Measurements from ENCODE around the gene PKD1L1.
A peak's percentile ranks its signal among the peaks of the same experiment; 100 is the strongest.

Gene PKD1L1

DNA sequence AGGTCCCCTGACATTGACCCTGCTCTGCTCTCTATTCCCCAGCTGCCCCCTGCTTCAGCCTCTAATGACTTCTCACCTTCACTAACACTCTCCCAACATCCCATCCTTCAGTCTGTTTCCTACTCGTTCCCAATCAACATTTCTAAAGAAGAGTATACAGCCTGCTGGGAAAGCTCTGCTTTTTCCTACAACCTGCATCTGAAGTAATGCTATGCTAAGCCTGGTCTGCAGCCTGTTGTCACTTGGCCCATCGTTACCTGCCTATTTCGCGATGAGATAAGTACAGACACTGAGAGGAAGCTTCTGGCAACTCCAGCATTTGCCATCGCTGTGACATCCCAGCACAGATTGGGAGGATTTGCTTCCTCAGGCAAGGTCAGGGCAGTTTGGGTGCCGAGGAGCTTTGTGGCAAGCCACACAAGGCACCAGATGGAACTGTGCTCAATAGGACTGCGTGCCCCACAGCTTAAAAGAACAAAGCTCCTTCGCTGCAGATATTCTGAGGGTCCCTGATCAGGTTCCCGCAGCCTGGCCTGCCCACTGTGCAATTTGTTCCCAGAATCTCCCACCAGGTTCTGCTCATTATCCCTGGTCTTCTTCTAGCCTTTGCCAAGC lies 51.4 kb downstream of the PKD1L1 start:
- peak; percentile 34 for DNase-seq

- DNase-seq: no peak
Measured at GRCh38 chr7:47895026-47895425, 53.2 kb downstream of the PKD1L1 start.

DNA sequence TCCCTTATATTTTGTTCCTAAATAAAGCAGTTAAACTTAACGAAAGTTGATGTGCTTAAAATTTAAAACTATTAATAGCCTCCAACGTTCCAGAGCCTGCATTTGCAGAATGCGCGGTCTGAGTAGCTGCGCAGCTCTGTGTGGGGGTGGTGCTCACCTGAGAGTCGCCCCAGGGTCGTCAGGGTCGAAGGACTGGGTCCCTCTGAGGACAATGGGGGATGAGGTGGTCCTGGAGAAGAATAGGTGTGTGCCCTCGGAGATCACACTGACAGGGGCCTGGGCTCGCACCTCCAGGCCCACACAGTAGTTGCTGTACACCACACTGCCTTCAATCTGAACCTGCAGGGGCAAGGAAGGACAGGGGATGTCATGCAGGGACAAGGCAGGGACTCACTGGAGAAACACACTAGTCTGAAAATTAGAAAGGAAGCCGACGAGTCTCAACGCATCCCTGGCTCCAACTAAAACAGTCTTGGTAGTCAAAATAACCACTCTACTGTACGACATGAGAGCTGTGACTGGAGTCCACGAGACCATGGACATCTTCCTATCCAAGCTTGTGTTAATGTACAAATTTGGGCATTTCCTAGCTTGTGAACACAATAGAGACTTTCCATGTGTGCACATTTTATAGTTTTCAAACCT lies 54.4 kb downstream of the PKD1L1 start:
- no peak for DNase-seq

- DNase-seq: no peak
Measured at GRCh38 chr7:47893238-47893637, 55.0 kb downstream of the PKD1L1 start.

GRCh38 chr7:47890606-47891005 lies 57.7 kb downstream of the PKD1L1 start:
- DNase-seq: no peak

GRCh38 chr7:47890125-47890524 lies 58.1 kb downstream of the PKD1L1 start:
- no peak for DNase-seq

DNA sequence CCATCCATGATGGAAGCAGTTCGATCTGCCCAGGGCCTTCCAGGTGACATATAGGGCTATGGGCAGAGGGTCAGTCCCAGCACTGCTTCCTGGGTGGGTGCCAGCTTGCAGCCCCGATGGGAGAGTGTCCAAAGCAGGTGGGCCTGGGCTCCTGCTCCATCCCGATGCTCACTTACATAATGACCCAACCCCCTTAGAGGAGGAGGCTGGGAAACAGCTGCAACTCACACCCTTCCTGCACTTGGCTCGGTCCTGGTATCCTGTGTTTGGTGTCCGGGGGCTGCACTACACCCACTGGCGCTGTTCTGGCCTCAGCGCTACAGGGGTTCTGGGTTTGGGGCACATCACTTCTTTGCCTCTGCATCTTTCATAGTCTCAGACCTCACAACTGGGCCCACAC lies 58.5 kb downstream of the PKD1L1 start:
- DNase-seq: no peak

- no peak for DNase-seq
Measured at GRCh38 chr7:47888371-47889265, 59.6 kb downstream of the PKD1L1 start.

GRCh38 chr7:47887016-47887640 lies 61.1 kb downstream of the PKD1L1 start:
- no peak for DNase-seq

DNA sequence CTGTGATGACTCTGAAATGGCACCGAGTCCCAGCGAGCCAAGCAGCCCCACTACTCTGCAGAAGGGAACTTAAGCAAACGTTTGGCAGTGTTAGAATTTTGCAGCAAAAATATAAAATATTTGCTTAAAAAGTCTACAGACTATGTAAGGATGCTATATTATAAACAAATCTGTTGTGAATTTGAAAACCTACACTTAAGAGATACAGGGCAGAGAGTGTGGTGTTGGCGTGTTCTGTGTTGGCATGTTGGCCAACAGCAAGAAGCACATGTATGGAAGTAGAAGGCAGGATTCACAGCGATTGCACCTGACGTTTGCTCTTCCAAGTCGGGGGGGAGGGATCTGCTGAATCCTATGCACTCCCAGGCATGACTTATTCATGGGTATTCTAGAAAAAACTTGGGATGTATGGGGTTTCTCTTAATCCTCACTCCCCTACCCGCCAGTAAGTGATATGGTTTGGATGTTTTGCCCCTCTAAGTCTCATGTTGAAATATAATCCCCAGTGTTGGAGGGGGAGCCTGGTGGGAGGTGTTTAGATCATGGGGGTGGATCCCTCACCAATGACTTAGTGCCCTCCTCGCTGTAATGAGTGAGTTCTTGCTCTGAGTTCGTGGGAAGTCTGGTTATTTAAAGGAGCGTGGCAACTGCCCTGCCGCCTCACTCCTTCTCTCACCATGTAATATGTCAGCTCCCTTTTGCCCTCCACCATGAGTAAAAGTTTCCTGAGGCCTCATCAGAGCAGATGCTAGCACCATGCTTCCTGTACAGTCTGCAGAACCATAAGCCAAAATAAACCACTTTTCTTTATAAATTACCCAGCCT lies 62.1 kb downstream of the PKD1L1 start:
- no peak for DNase-seq

GRCh38 chr7:47885309-47885986 lies 62.8 kb downstream of the PKD1L1 start:
- DNase-seq: no peak

GRCh38 chr7:47884675-47885074 lies 63.6 kb downstream of the PKD1L1 start:
- no peak for DNase-seq

DNA sequence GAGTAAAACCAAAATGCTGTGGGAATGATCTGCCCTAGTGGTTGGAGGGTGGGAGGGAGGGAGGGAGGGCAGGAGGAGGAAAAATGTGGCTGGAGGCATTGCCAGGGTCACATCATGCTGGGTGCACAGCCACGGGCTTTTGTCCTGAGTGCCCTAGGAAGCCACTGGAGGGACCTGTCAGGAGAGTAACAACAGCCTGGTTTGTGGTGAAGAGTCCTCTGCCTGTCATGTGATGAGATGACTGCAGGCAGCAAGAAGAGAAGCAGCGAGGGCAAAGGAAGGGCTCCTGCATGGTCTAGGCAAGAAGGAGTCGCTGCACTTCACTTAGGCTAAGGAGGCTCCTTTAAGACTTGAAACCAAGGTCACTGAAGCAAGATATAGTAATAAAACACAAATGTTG lies 65.6 kb downstream of the PKD1L1 start:
- no peak for DNase-seq

- DNase-seq: no peak
Measured at GRCh38 chr7:47881256-47881655, 67.0 kb downstream of the PKD1L1 start.

GRCh38 chr7:47878662-47879061 lies 69.6 kb downstream of the PKD1L1 start:
- DNase-seq: no peak

DNA sequence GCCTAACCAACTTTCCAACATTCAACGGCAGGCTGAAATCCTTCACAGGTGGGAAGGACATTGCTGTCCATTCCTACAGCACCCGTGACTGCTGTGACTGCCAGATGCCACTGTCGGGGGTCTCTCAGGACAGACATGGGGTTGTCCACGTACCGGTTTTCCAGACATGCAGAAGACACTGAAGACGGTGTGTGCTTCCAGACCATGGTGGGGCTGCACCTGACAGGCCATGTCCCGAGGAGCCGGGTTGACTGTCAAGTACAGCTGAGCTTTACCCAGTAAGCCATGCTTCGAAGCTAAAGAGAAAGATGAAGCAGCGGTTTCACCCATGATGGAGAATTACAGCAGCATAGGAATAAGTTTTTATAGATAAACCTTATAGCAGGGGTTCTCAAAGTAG lies 70.9 kb downstream of the PKD1L1 start:
- DNase-seq: no peak

- DNase-seq: no peak
Measured at GRCh38 chr7:47875998-47876744, 72.1 kb downstream of the PKD1L1 start.

DNA sequence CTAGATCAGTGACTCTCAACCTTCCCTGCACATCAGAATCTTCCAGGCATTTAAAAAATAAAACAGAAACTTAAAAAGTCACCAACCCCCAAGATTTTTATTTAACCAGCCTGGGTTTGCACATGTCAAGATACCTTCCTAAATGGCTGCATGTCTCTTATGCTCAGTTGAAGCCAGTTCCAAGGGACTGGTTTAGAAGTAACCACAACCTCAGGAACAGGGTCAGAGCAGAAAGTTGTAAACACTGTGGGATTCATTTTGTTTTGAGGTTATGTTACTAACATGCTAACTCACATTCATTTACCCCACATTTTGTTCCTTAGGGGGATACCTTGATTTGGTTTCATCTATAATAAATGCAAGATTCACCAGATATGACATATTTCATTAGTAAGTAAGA lies 72.9 kb downstream of the PKD1L1 start:
- no peak for DNase-seq

DNA sequence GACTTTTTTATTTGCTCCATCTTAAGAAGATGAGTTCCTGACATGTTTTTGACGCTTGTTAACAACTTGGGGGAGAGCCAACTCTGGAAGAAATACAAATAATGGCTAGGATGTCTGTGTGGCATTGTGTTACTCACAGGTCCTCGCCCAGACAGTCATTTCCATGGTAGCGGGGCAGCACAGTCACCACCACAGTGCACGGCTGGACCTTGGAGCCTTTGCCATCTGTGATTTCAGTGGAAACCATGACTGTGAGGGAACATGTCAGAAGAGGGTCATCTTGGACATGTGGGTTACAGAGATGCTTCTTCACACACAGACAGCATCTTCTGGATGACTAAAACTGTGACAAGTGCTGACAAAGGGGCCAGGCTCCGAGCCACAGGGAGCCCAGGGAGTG lies 74.5 kb downstream of the PKD1L1 start:
- no peak for DNase-seq

DNA sequence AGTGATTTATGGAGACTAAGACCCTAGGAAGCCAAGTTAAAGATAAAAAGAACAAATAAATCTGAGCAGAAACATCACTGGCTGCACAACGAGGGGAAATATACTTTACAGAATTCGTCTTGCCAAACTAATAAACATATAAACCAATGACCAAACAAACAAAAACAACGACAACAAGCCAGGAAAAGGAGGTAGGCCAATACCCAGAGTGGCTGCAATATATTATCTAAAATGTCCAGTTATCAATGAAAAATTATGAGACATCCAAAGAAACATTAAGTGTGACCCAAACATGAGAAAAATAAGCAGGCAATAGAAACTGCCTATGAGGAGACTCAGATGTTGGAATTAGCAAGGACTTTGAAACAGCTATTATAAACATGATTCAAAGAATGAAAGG lies 81.0 kb downstream of the PKD1L1 start:
- no peak for DNase-seq

- no peak for DNase-seq
Measured at GRCh38 chr7:47866120-47866519, 82.1 kb downstream of the PKD1L1 start.
